HG03280 (cell line): ENCODE measurements around the gene BATF3.

Experiments
- ATAC-seq: cut with Tn5 transposase; IDR thresholded peaks from one replicate; pipeline ENCODE4 v1.9.1; 2021; ENCODE audit warnings: mild to moderate bottlenecking, moderate library complexity; ENCODE audit not compliant: unreplicated experiment

BATF3 gene

DNA sequence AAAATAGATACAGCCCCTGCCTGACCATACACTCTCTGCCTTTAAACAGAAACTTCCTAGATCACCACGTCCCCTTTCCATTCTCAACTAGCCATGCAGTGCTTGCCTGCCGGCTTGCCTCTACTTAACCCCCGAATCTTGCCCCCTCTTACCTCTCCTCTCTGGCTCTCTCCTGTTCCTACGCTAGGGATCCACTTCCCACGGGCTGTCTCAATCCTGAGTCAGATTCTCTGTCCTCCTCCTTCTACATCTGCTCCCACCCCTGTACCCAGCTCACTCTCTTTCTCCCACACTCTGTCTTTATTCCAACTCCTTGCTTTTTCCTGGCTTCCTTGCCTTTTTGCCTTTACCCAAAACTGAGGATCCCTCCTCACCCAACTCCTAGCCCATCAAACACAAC, 61.7 kb downstream of the BATF3 start:
- ATAC-seq, result no peak
